ENCODE results near the gene HMX1. TPM values are rescaled to one million over a fixed set of nuclear protein-coding genes. Genes with fewer than 3 reads are reported as not detected.

Gene HMX1
- total RNA-seq, 1 donor from 2014 or later: not detected

DNA sequence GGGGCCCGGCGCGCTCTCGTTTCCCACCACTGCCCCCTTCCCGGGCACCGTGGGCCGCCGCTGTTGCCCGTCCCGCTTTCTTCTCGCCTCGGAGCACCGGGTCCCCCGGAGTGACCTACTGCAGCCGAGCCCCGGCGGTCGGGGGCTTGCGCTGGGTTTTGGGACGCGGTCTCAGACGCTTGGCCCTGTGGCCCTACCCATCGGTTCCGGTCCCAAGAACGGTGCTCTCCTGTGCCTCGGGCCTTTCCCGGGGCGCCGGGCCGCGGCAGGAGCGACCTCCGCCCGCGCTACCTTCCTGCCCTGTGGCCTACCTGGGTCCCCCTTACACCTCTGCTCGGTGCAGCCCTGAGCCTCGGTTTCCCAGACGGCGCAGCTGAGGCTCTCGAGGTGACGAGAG, 21.6 kb upstream of the HMX1 start:
- Histone ChIP-seq H3K9me3 (no peaks in the 10 kb centered on the region), H3K4me3 (no peak overlapping the region), H3K4me1 (no peaks in the 10 kb centered on the region), H3K27me3 (peaks cover 78% of the 10 kb centered on the region), H3K36me3 (no peaks in the 10 kb centered on the region), H3K27ac (no peak overlapping the region)
- no peak for DNase-seq
- TF ChIP-seq, protein P1, sequence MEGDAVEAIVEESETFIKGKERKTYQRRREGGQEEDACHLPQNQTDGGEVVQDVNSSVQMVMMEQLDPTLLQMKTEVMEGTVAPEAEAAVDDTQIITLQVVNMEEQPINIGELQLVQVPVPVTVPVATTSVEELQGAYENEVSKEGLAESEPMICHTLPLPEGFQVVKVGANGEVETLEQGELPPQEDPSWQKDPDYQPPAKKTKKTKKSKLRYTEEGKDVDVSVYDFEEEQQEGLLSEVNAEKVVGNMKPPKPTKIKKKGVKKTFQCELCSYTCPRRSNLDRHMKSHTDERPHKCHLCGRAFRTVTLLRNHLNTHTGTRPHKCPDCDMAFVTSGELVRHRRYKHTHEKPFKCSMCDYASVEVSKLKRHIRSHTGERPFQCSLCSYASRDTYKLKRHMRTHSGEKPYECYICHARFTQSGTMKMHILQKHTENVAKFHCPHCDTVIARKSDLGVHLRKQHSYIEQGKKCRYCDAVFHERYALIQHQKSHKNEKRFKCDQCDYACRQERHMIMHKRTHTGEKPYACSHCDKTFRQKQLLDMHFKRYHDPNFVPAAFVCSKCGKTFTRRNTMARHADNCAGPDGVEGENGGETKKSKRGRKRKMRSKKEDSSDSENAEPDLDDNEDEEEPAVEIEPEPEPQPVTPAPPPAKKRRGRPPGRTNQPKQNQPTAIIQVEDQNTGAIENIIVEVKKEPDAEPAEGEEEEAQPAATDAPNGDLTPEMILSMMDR (IDR thresholded peaks at IDR 0.05): no peak
- ATAC-seq: no peak
- intact Hi-C loops (cut with DNase I): no loop called here

DNA sequence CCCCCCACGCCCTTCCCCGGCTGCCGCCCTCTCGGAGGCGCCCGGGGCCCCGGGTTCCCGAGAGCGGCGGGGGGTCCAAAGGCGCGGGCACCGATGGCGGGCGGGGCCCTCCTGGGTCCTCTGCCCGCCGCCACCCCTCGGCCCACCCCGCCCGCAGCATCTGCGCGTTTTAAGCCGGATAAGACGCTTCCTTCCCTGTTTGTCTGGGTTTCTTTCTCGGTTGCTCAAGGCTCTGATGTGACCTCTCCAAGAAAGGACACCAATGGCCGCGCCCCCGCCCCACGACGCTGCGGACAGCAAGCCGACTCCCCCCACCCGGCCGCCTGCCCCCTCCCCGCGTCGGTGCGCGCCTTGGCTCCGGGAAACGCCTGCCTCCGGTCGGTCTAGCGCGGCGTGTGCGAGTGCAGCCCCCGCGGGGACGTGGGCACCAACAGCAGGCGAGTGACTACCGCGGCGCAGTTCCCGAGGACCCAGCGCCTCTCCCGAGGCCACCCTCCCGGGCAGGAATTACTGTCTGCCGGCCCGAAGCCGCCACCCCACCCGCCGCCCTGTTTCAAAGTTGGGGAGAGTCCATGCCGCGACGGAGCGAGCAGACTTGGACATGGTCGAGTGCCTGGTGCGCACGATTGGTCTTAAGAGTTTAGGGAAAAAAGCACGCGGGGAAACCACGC, 21.1 kb upstream of the HMX1 start:
- no peak for ATAC-seq
- Histone ChIP-seq H3K9me3 (no peaks in the 10 kb centered on the region), H3K27ac (no peak overlapping the region), H3K4me1 (no peaks in the 10 kb centered on the region), H3K4me3 (no peak overlapping the region), H3K27me3 (peaks cover 83% of the 10 kb centered on the region), H3K36me3 (no peaks in the 10 kb centered on the region)
- TF ChIP-seq, protein P1 (IDR thresholded peaks at IDR 0.05): no peak
- no peak for DNase-seq
- intact Hi-C loops (cut with DNase I): no loop called here

DNA sequence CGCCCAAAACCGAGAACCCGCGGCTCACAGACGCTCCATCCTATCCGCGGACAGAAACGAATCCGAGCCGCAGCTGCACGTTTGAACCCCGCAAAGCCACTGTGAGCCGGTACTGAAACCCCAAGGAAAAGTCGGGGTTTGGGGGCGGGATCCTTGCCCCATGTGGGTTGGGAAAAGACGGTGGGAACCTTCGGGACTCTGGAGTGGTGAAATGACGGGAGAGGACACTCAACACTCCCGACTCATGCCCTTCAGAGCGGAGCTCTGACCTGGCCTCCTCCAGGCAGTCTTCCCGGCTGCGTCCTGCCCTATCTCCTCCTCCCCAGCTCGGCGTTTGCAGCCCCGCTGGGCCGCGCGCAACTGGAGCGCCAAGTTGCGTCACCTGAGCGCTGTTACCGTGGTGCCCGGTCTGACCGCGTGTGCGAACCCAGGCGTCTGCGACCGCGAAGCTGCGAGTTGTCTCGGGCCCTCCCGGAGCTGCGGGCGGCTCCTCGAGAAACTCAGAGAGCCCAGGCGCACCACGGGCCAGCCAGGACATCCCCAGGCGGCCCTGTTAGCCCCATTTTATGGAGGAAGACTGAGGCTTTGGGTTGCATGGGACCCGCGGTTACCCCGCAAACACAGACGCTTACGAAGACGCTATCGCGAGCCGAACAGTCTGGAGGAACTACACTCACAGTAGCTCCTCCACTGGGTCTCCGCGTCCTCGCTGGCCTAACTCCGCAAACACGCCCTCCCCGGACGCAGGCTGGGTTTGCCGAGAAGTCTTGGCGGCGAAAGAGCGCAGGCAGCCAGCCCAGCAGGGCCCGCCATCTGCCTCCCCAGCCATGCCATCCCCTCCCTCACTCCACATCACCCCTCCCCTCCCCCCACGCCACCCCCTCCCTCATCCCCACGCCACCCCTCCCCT, 20.3 kb upstream of the HMX1 start:
- DNase-seq (no peak), ATAC-seq (no peak)
- Histone ChIP-seq H3K4me1 (no peaks in the 10 kb centered on the region), H3K27ac (no peak overlapping the region), H3K9me3 (no peaks in the 10 kb centered on the region), H3K4me3 (no peak overlapping the region), H3K36me3 (no peaks in the 10 kb centered on the region), H3K27me3 (peaks cover 87% of the 10 kb centered on the region)
- TF ChIP-seq, protein P1 (IDR thresholded peaks at IDR 0.05): no peak
- intact Hi-C loops (cut with DNase I): no loop called here

DNA sequence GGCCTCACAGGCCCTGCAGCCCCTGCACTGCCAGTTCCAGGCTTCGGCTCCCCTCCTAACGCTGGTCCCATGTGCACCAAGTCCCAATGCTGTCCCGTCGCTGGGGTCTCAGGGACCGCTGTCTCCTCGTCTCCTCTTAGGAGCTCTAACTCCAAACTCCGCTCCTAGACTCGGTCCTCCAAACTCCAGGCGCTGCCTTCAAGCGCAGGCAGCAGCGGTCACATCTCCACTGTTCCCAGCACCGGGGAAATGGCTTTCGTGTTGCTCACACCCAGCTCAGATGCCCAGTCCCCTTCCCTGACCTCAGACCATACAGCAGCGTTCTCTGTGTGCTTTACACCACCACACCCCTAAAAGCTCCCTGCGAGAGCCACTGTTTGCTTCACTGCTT, 19.6 kb upstream of the HMX1 start:
- Histone ChIP-seq H3K27me3 (peaks cover 82% of the 10 kb centered on the region), H3K27ac (no peak overlapping the region), H3K9me3 (no peaks in the 10 kb centered on the region), H3K4me1 (no peaks in the 10 kb centered on the region), H3K36me3 (no peaks in the 10 kb centered on the region), H3K4me3 (no peak overlapping the region)
- no peak for DNase-seq
- ATAC-seq: no peak
- TF ChIP-seq, protein P1 (IDR thresholded peaks at IDR 0.05): no peak
- intact Hi-C loops (cut with DNase I): no loop called here

DNA sequence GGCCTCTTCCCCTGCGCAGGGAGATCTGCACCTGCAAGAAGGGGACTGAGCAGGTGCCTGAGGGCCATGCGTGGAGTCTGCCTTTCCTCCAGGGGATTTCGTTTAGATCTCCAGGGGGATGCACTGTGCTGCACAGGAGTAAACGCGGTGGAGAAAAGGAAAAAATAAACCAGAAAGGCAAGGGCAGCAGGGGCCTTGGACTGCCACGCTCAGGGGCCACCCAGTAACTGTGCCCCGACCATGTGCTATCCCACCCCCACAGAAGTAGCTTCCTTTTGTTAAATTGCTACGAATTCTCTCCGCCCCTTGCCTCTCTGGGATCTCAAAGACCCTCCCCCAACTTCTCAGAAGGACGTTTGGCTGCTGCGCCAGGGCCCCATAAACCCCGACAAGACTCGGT, 17.2 kb upstream of the HMX1 start:
- ATAC-seq (no peak), DNase-seq (no peak)
- no peak overlapping the region for H3K27ac ChIP-seq
- H3K4me1 ChIP-seq: no peaks in the 10 kb centered on the region
- TF ChIP-seq, protein P1 (IDR thresholded peaks at IDR 0.05): no peak
- H3K27me3 ChIP-seq: peaks cover 62% of the 10 kb centered on the region
- H3K36me3 ChIP-seq: no peaks in the 10 kb centered on the region
- H3K9me3 ChIP-seq: no peaks in the 10 kb centered on the region
- intact Hi-C loops (cut with DNase I): no loop called here
- no peak overlapping the region for H3K4me3 ChIP-seq
